NT2/D1 (cell line): Measurements from ENCODE around the gene FLAD1.

Experiments
- SUZ12 ChIP-seq: IDR thresholded peaks from 2 replicates; pipeline ENCODE4 v1.6.1; 2011; ENCODE audit not compliant: insufficient read length, insufficient read depth; ENCODE audit errors: extremely low read depth
- ZNF274 ChIP-seq: IDR thresholded peaks from 2 replicates; pipeline ENCODE4 v1.6.1; 2011; ENCODE audit warnings: mild to moderate bottlenecking, low read depth, low read length

DNA sequence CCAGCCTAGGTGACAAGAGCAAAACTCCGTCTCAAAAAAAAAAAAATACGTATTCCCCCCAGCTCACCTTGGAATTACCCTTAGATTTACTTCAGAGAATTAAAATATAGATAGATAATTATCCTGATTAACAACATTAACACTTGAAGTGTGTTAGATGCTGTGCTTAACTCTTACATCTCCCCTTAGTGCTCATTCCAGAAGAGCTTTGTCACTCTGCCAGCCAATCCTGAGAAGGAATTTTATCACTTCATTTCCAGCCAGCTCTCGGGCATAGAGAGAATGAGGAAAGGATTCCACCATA lies 11.0 kb upstream of the FLAD1 start:
- TF ChIP-seq ZNF274 (no peak), SUZ12 (no peak)
